ENCODE results near the gene CEP83. TPM values are rescaled to one million over a fixed set of nuclear protein-coding genes. Genes with fewer than 3 reads are reported as not detected.

CEP83 gene
- total and polyA plus RNA-seq, 2 experiments from 2014 or later: 29.8 to 33.7 TPM

- Mint-ChIP-seq H3K27me3 (ENCODE audit: insufficient read depth, low read depth, poor library complexity) (peaks cover 2% of the 10 kb centered on the region), H3K27ac (no peak overlapping the region), H3K36me3 (ENCODE audit: low read depth) (peaks cover 92% of the 10 kb centered on the region), H3K9me3 (peaks cover 68% of the 10 kb centered on the region), H3K4me1 (no peaks in the 10 kb centered on the region), H3K4me3 (no peak overlapping the region)
- H3K4me2 ChIP-seq: no peak overlapping the region
- peaks cover 18% of the 10 kb centered on the region; the same call in 1 of the 2 replicates for H3K36me3 ChIP-seq (ENCODE audit: insufficient read depth)
- H3K27me3 ChIP-seq (ENCODE audit: insufficient read depth): no peaks in the 10 kb centered on the region
- H3K27ac ChIP-seq (ENCODE audit: low read depth): no peak overlapping the region
- ATAC-seq (no peak), DNase-seq (ENCODE audit: low spot score) (no peak)
- H3K79me2 ChIP-seq (replicated peaks; ENCODE audit: insufficient read depth): no peaks in the 10 kb centered on the region
- no peaks in the 10 kb centered on the region for H3K4me1 ChIP-seq (ENCODE audit: insufficient read depth)
- no peaks in the 10 kb centered on the region for H3F3A ChIP-seq (replicated peaks; ENCODE audit: low read depth)
- H3K9me2 ChIP-seq (ENCODE audit: insufficient read depth): peaks cover 6% of the 10 kb centered on the region; the same call in 1 of the 2 replicates
- no peaks in the 10 kb centered on the region for H4K20me1 ChIP-seq (replicated peaks; ENCODE audit: insufficient read depth)
- no peak overlapping the region for H2AFZ ChIP-seq
- H3K4me3 ChIP-seq: no peak overlapping the region
- TF ChIP-seq NANOG (IDR thresholded peaks at IDR 0.05; ENCODE audit: borderline replicate concordance) (no peak), ZNF462 (CRISPR knock-in tag; IDR thresholded peaks at IDR 0.05) (no peak), REST (IDR thresholded peaks at IDR 0.05; ENCODE audit: unreplicated experiment) (no peak), CTCF (conservative IDR thresholded peaks at IDR 0.05; ENCODE audit: low read depth in 2 of 2) (no peak), CREB1 (CRISPR knock-in tag; IDR thresholded peaks at IDR 0.05; ENCODE audit: low read depth) (no peak), JUNB (IDR thresholded peaks at IDR 0.05; ENCODE audit: unreplicated experiment) (no peak), EZH2phosphoT487 (IDR thresholded peaks at IDR 0.05; ENCODE audit: unreplicated experiment) (no peak), ETS1 (IDR thresholded peaks at IDR 0.05) (no peak), EZH2 (IDR thresholded peaks at IDR 0.05; ENCODE audit: low read depth, unreplicated experiment) (no peak), POLR2AphosphoS5 (IDR thresholded peaks at IDR 0.05; ENCODE audit: low read depth) (no peak)
These were observed 106.5 kb downstream of the CEP83 start for GRCh38 chr12:94353130-94353529.

Data from GM23338 (cell line).